ENCODE measurements around the gene NECTIN1.

The NECTIN1 gene

GRCh38 chr11:119755356-119756071, 26.5 kb upstream of the NECTIN1 start:
- DNase-seq (ENCODE audit: low spot score): no peak

DNA sequence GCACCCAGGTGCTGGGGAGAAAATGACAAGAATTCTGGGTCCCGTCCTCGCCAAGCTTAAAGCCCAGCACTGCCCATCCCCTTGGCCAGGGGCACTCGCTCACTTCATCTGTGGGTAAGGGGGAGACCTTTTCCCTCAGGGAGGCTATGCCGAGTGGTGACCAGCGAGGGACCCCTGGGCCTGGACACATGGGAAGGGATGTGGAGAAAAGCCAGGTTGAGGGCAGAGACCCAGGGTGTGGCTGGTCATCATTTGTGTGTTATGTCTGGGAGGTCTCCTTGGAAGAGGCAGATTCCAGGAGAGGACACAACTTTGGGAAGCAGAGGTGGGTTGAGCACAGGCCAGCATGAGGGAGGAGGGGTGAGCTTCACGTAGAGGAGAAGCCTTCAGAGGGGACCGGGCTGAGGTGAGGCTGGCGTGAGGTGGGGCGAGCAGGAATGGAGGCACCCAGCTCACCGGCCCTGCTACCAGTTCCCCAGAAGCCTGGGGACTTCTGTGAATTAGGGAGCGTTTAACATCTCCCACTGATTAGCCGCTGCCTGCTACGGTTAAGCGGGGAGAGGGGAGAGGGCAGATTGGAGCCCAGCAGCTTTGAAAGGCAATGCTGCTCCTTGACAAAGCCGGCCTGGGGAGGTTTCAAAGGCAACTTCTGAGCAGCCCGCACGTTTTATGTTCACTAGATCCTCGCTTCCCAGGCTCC, 25.8 kb upstream of the NECTIN1 start:
- DNase-seq (ENCODE audit: low spot score): no peak

DNA sequence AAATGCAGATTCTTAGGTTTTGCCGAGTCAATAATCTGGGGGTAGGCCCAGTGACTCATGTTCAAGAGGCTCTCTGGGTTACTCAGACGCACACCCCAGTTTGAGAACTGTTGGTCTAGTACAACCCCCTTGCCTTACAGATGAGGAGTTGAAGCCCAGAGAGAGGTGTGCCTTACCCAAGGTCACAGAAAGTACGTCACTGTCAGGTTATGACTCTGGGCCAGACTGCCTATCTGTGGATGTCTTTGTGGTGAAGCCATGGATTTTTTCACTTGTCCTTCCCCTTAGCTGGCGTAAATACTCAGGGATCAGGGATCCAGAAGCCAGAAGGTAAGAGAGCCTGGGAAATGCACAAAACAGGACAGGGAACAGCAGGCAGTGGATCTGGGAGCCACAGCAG, 25.2 kb upstream of the NECTIN1 start:
- no peak for DNase-seq (ENCODE audit: low spot score)

- DNase-seq (ENCODE audit: low spot score): no peak
Measured at GRCh38 chr11:119752946-119753345, 23.9 kb upstream of the NECTIN1 start.

DNA sequence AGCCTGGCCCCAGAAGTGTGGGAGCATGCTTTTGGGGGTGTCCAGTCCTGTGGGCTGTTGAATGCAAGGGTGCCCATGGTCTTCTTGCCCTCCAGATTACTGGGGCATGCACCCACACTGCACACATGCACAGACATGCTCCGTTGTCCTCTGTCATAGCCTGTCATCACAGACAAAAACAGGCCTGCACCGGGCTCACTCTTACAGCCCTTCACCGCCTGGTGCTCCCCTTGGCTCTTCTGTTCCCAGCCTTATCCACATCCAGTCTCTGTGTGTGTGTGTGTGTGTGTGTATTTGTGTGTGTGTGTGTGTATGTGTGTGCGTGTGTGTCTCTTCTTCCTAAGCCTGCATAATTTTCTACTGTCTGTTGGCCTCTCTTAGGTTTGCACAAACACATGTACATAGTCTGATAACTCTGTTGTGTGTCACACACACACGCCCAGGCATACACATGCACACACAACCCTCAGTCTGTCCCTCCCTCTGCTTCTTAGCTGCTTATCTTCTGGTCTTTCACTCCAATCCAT, 23.4 kb upstream of the NECTIN1 start:
- DNase-seq (ENCODE audit: low spot score): no peak

DNA sequence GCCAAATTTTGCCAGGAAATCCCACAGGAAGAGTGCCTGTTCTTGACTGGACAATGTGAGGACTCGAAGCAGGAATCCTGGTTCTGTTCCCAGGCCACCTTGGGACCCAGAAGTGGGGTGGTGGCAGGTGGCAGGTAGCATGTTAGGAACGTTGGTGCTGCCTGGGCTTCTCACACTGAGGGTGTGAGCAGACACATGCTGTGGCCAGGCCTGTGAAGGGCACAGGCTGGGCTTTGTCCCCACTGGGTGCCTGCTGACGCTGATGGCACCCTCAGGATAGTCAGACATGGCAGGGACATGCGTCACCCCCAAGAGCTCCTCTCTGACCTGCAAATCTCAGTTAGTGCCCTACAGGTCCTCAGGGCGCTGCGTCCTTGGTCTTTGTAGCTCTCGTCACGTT, 21.1 kb upstream of the NECTIN1 start:
- DNase-seq (ENCODE audit: low spot score): no peak

DNA sequence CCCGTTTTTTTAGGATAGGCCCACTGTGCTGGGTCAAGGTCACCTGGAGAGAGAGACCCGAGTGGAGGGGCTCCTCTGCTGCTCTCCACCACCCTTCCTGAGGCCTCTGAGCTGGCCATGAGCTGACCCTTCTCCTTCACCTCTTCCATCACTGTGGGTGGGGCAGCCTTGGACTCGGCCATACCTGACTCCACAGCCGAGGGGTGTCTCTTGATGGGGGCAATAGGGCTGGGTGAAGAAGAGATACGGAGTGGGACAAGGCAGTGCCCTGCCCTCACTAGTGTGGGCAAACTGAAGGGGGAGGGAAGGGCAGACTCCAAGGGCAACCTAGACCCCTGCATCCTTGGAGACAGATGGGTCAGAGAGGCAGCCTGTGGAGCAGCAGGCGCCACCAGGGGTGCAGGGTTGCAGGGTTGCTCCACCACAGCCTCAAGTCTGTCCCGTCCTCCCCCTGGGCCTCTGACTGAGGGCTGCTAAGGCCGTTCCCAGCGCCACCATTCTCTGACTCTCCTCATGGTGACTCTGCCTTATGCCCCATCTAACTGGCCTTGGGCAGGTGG, 20.1 kb upstream of the NECTIN1 start:
- no peak for DNase-seq (ENCODE audit: low spot score)

GRCh38 chr11:119747868-119748660, 19.1 kb upstream of the NECTIN1 start:
- no peak for DNase-seq (ENCODE audit: low spot score)

GRCh38 chr11:119745776-119746535, 17.0 kb upstream of the NECTIN1 start:
- no peak for DNase-seq (ENCODE audit: low spot score)

GRCh38 chr11:119745112-119745511, 16.1 kb upstream of the NECTIN1 start:
- DNase-seq (ENCODE audit: low spot score): no peak

GRCh38 chr11:119744577-119744976, 15.6 kb upstream of the NECTIN1 start:
- DNase-seq (ENCODE audit: low spot score): no peak

DNA sequence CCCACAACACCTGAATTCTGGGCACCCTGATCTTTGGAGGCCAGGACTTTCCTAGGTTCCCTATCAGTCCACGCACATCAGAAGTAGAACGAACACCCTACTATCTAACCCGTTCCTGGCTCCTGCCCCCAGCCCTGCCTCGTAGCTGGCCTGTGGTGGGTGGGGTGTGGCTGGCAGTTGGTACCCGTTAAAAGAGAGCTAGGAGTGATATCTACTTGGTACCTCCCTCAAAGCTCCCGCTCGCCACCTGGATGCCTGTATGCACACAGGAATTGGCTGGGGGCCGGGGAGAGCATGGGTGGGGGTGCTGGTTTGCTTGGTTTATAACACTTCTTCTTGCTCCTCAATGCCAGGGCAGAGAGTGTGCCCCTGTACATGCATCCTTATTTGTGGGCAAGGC, 14.0 kb upstream of the NECTIN1 start:
- DNase-seq (ENCODE audit: low spot score): no peak

GRCh38 chr11:119742263-119742861, 13.4 kb upstream of the NECTIN1 start:
- no peak for DNase-seq (ENCODE audit: low spot score)

- DNase-seq (ENCODE audit: low spot score): peak; percentile 42
Measured at GRCh38 chr11:119741369-119742262, 12.6 kb upstream of the NECTIN1 start.

DNA sequence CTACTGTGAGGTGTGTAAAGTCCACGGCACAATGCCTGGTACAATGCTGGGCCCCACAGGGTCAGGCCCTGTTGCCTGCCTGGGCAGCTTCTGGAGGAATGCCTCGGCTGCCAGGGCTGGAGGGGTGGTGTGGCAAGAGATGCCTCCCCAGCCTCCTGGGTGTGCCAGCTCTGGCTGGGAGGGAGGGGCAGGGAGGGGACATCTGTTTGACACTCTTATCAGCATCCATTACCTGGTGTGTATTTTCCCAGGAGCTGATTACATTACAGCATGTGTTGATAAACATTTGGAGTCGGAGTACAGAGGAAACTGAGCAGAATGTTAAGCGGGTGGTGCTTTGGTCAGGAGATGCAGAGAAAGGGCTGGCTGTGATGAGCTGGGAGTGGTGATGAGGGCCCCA, 11.0 kb upstream of the NECTIN1 start:
- no peak for DNase-seq (ENCODE audit: low spot score)

DNA sequence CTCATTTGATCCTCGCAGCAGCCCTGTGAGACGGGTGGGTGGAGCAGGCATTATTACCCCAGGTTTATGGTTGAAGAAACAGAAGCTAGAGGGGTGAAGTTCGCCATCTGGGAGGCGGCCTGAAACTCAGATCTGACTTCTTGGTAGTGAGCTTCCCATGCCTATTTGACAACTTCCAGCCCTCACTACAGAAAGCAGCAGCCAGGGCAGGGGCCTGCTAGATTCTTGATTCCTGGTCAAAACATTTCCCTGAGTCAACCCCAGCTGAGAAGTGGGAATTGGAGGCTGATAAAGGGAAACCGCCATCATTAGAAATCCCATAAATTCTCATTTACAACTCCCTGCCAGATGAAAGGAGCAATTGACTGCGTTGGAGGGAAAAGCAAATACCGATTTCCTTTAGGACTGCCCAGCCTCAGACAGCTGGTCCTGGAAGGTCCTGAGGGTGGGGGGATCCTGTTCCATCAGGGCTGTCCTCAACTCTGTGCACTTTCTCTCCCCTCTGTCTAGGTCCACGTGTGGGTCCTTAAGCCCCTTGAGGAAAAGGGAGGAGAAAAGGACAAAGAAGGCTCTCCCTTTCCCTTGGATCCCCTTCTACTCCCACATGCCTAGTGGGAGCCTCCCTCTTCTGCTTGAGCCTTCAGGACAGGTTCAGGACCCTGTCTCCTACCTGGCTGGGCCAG, 10.2 kb upstream of the NECTIN1 start:
- no peak for DNase-seq (ENCODE audit: low spot score)

- DNase-seq (ENCODE audit: low spot score): no peak
Measured at GRCh38 chr11:119738059-119738439, 9.0 kb upstream of the NECTIN1 start.

DNA sequence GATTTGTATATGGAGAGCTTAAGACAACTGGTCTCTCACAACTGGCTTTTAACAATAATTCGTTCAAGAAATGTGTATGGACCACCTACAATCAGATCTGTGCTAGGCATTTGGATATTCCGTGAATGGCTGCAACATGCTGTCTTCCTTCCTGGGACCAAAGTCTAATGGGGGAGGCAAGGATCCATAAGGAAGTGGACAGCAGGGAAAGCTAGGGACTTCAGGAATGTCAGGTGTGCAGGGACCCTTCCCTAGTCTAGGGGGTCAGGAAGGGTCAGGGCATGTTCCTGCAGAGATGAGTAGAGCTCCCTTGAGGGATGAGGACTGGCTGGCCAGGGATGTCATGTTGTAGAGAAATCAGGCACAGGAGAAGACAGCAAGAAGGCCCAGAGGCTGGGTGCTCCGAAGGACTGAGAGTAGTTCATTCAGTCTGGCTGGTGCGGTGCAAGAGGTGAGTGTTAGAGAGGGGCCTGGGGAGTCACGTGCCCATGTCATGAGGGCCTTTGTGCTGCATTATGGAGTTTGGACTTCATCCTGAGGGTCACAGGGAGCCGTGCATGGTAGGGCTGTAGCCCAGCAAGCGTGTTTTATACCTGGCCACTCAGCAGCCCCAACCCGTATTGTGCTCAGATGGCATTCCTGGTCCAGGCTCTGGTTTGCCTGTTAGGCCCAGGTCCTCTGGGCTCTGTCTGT, 8.5 kb upstream of the NECTIN1 start:
- no peak for DNase-seq (ENCODE audit: low spot score)

DNA sequence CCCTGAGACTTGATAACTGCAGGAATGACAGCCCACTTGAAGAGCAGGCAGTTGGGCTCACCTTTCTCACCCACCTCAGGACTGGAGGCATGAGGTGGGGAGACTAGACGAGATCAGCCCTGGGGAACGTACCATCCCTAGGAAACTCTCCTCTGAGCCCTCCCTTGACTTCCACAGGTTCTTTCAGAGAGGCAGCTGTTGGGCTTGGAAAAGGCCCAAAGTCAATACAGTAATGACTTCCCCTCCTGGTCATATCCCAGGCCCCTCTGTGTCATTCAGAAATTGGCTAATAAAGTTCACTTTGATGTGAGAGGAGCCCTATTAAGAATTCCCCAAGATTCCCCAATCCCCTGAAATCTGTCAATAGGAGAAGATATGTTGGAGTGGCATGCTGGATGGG, 5.8 kb upstream of the NECTIN1 start:
- DNase-seq (ENCODE audit: low spot score): no peak
